Mammary epithelial cell (primary cell): ENCODE data around the gene FOXP4.

ENCODE experiments used
- CTCF ChIP-seq, 2 donors: IDR thresholded peaks in 1 of 2; conservative IDR thresholded peaks in 1 of 2; 2 replicates each; pipeline ENCODE4 v1.5.1; 2011 to 2012; ENCODE audit warnings: inconsistent platforms in 2 of 2, low read length in 2 of 2, mild to moderate bottlenecking in 2 of 2, control low read depth in 1 of 2, low read depth in 1 of 2; ENCODE audit not compliant: insufficient read depth in 1 of 2; ENCODE audit errors: extremely low read depth in 1 of 2
- EZH2 ChIP-seq: IDR thresholded peaks from 2 replicates; pipeline ENCODE4 v1.6.1; 2012; ENCODE audit warnings: low read length, inconsistent platforms, borderline replicate concordance

DNA sequence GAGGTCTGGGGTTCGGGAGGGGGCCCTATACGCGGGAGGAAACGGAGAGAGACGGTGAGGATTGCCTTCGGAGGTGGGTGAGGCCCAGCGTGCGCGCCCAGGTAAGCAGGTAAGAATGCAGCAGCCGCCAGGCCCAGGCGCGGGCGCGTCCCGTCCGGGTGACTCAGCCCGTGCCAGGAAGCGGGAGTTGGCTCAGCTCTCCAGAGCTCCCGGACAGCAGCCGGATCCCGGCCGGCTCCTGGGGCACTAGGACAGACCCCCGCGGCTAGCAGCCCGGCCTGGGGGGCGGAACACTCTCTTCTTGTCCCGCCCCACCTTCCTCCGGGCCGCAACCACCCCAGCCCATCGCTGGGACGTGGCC is 90.6 kb downstream of the FOXP4 start:
- TF ChIP-seq CTCF (conservative IDR thresholded peaks at IDR 0.05 in 1 of 2, IDR thresholded peaks at IDR 0.05 in 1 of 2; ENCODE audit: extremely low read depth in 1 of 2, insufficient read depth in 1 of 2, low read depth in 1 of 2, low read length in 2 of 2) (no peak), EZH2 (no peak)
